Brain microvascular endothelial cell (primary cell): ENCODE measurements around the gene PHF21B.

Experiments used
- DNase-seq: peaks from one replicate; pipeline ENCODE4 v3.0.0-alpha.2; 2020
- H3K27ac ChIP-seq: fragments of 250-450 bp; sonication (Bioruptor Pico); 2 replicates; pipeline ENCODE4 v1.5.1; 2020; ENCODE audit warnings: mild to moderate bottlenecking, moderate library complexity
- H3K27me3 ChIP-seq: fragments of 250-450 bp; sonication (Bioruptor Pico); replicated peaks from 2 replicates; pipeline ENCODE4 v1.5.1; 2020; ENCODE audit warnings: mild to moderate bottlenecking
- H3K36me3 ChIP-seq: fragments of 250-450 bp; sonication (Bioruptor Pico); replicated peaks from 2 replicates; pipeline ENCODE4 v1.5.1; 2020; ENCODE audit warnings: mild to moderate bottlenecking
- H3K4me3 ChIP-seq: 2 replicates; pipeline ENCODE4 v1.5.1; 2011; ENCODE audit warnings: low read depth, mild to moderate bottlenecking, control low read depth, low read length, moderate library complexity
- in situ Hi-C: cut with HindIII; loops from 2 replicates; pipeline ENCODE4 v1.10.0; 2017; ENCODE audit warnings: low sequenced_read_pairs, low pct_ligation_motif_present
- TF ChIP-seq, protein P1 (sequence below): IDR thresholded peaks from 2 replicates; pipeline ENCODE4 v1.5.1; 2011; ENCODE audit warnings: low read depth, mild to moderate bottlenecking, moderate library complexity, low read length, control low read depth, inconsistent platforms; ENCODE audit errors: missing control alignments

The PHF21B gene

GRCh38 chr22:45001653-45002052, 8.2 kb downstream of the PHF21B start:
- Histone ChIP-seq H3K36me3 (no peaks in the 10 kb centered on the region), H3K4me3 (no peak overlapping the region), H3K27ac (no peak overlapping the region), H3K27me3 (peaks cover 18% of the 10 kb centered on the region)
- in situ Hi-C loops: no loop called here
- DNase-seq: no peak
- TF ChIP-seq, protein P1, sequence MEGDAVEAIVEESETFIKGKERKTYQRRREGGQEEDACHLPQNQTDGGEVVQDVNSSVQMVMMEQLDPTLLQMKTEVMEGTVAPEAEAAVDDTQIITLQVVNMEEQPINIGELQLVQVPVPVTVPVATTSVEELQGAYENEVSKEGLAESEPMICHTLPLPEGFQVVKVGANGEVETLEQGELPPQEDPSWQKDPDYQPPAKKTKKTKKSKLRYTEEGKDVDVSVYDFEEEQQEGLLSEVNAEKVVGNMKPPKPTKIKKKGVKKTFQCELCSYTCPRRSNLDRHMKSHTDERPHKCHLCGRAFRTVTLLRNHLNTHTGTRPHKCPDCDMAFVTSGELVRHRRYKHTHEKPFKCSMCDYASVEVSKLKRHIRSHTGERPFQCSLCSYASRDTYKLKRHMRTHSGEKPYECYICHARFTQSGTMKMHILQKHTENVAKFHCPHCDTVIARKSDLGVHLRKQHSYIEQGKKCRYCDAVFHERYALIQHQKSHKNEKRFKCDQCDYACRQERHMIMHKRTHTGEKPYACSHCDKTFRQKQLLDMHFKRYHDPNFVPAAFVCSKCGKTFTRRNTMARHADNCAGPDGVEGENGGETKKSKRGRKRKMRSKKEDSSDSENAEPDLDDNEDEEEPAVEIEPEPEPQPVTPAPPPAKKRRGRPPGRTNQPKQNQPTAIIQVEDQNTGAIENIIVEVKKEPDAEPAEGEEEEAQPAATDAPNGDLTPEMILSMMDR: no peak

GRCh38 chr22:45000330-45000729, 9.5 kb downstream of the PHF21B start:
- DNase-seq: no peak
- TF ChIP-seq, protein P1: no peak
- Histone ChIP-seq H3K36me3 (no peaks in the 10 kb centered on the region), H3K4me3 (no peak overlapping the region), H3K27ac (no peak overlapping the region), H3K27me3 (peaks cover 5% of the 10 kb centered on the region)
- in situ Hi-C loops: no loop called here

GRCh38 chr22:44999687-45000086, 10.1 kb downstream of the PHF21B start:
- no peak for DNase-seq
- Histone ChIP-seq H3K36me3 (no peaks in the 10 kb centered on the region), H3K4me3 (no peak overlapping the region), H3K27me3 (peaks cover under 1% of the 10 kb centered on the region), H3K27ac (no peak overlapping the region)
- TF ChIP-seq, protein P1: no peak
- in situ Hi-C loops: no loop called here

DNA sequence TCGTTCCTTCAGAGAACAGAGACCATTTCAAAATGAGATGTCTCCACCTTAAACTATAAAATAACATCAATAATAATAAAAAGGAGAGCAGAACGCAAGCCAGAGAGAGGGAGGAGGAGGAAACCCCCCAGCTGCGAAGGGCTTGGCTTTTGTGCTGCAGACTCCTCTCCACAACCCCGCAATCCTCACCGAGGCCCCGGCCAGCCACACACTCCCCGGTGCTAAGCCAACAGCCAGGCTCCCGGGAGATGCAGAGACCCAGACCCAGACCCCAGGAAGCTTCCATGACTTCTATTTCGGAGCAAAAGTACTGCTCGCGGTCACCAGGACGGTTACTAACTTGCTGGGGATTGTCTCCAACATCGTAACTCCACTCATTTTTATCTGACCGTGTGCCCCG, 10.6 kb downstream of the PHF21B start:
- in situ Hi-C loops: no loop called here
- no peak overlapping the region for H3K27ac ChIP-seq
- TF ChIP-seq, protein P1: no peak
- no peak overlapping the region for H3K4me3 ChIP-seq
- no peaks in the 10 kb centered on the region for H3K36me3 ChIP-seq
- no peak for DNase-seq
- H3K27me3 ChIP-seq: no peaks in the 10 kb centered on the region

- no peak overlapping the region for H3K4me3 ChIP-seq
- no peaks in the 10 kb centered on the region for H3K27me3 ChIP-seq
Measured at GRCh38 chr22:44998296-44998695, 11.5 kb downstream of the PHF21B start.

GRCh38 chr22:44997060-44997459, 12.7 kb downstream of the PHF21B start:
- Histone ChIP-seq H3K4me3 (no peak overlapping the region), H3K36me3 (no peaks in the 10 kb centered on the region), H3K27ac (no peak overlapping the region), H3K27me3 (no peaks in the 10 kb centered on the region)
- TF ChIP-seq, protein P1: no peak
- no peak for DNase-seq
- in situ Hi-C loops: no loop called here

More at GRCh38 chr22:44998296-44998695, 11.5 kb downstream of the PHF21B start:
- no peak for DNase-seq
- Histone ChIP-seq H3K36me3 (no peaks in the 10 kb centered on the region), H3K27ac (no peak overlapping the region)
- TF ChIP-seq, protein P1: no peak
- in situ Hi-C loops: no loop called here
